RWPE1 (cell line): ENCODE measurements around the gene ABCC11.
"Not testable (repeated sequence)": the region's sequence is repeated elsewhere in the genome, so short reads cannot be mapped to it uniquely, and the experiment has no call there.

Experiments
- CTCF ChIA-PET: fragments of 350-600 bp; sonication (Branson Sonifier 250); formaldehyde crosslinking; extraction: SDS; loops from one replicate; lab custom pipeline; 2021; lab: Yijun Ruan, JAX
- POLR2A ChIA-PET: fragments of 400-600 bp; formaldehyde crosslinking; extraction: SDS; loops from one replicate; lab custom pipeline; 2020; ENCODE audit warnings: antibody characterized with exemption; ENCODE audit not compliant: low non-redundant PET; lab: Yijun Ruan, JAX
- DNase-seq: peaks from one replicate; pipeline ENCODE4 v3.0.0; 2012; ENCODE audit warnings: low spot score
- H3K27ac ChIP-seq: fragments of 450-650 bp; 2 replicates; pipeline ENCODE4 v1.5.1; 2017
- CTCF ChIP-seq: fragments of 450-650 bp; conservative IDR thresholded peaks from 2 replicates; pipeline ENCODE4 v1.5.1; 2017; ENCODE audit warnings: low read depth, mild to moderate bottlenecking

The ABCC11 gene

GRCh38 chr16:48187779-48188178, 59.6 kb downstream of the ABCC11 start:
- no peak for TF ChIP-seq CTCF
- ChIA-PET POLR2A (no interaction called here), CTCF (interaction anchor here (0.6 kb wide), 1 partner anchor 13 kb away, joined by 3 read pairs; no protein-coding TSS in a partner anchor)
- no peak for DNase-seq
- no peak overlapping the region for H3K27ac ChIP-seq

GRCh38 chr16:48184681-48185080, 62.7 kb downstream of the ABCC11 start:
- ChIA-PET POLR2A (no interaction called here), CTCF (interaction anchor here (1.1 to 1.5 kb wide), 2 partner anchors 20 to 446 kb away, joined by 4 read pairs; no protein-coding TSS in a partner anchor)
- no peak for TF ChIP-seq CTCF
- peak; percentile 27 for DNase-seq
- no peak overlapping the region for H3K27ac ChIP-seq

- ChIA-PET CTCF (no interaction called here), POLR2A (no interaction called here)
- peak overlapping the region; percentile 22; the same call in 1 of the 2 replicates for H3K27ac ChIP-seq
- no peak for TF ChIP-seq CTCF
- DNase-seq, result no peak
Observed at GRCh38 chr16:48182979-48183537, 64.3 kb downstream of the ABCC11 start.

- POLR2A ChIA-PET, DNase-seq: not testable (repeated sequence)
- H3K27ac ChIP-seq, result peak overlapping the region; percentile 38
- CTCF ChIA-PET, result interaction anchor here (0.7 kb wide), 1 partner anchor 41 kb away, joined by 3 read pairs; no protein-coding TSS in a partner anchor
Observed at GRCh38 chr16:48181746-48182520, 65.4 kb downstream of the ABCC11 start.

- DNase-seq, result no peak
- TF ChIP-seq CTCF, result no peak
- ChIA-PET CTCF (interaction anchor here (0.7 kb wide), 1 partner anchor 1024 kb away, joined by 3 read pairs; no protein-coding TSS in a partner anchor), POLR2A (no interaction called here)
- no peak overlapping the region for H3K27ac ChIP-seq
Observed at GRCh38 chr16:48180868-48181480, 66.4 kb downstream of the ABCC11 start.

GRCh38 chr16:48176635-48177408, 70.5 kb downstream of the ABCC11 start:
- no peak for TF ChIP-seq CTCF
- ChIA-PET CTCF (interaction anchor here (1.0 kb wide), 1 partner anchor 10 kb away, joined by 3 read pairs; no protein-coding TSS in a partner anchor), POLR2A (no interaction called here)
- no peak for DNase-seq
- H3K27ac ChIP-seq, result no peak overlapping the region
